CD4-positive, alpha-beta memory T cell (primary cell): ENCODE results near the gene ADGRG1. TPM values are rescaled to one million over a fixed set of nuclear protein-coding genes. Genes with fewer than 3 reads are reported as not detected.
A peak's percentile ranks its signal among the peaks of the same experiment; 100 is the strongest.

Source experiments
- CTCF ChIA-PET: fragments of 350-600 bp; sonication (Branson Sonifier 250); formaldehyde crosslinking; loops from one replicate; lab custom pipeline; 2021; ENCODE audit warnings: inconsistent platforms; ENCODE audit not compliant: partially characterized antibody; lab: Charles Lee
- POLR2A ChIA-PET: fragments of 350-600 bp; sonication (Branson Sonifier 250); formaldehyde crosslinking; loops from one replicate; lab custom pipeline; 2021; ENCODE audit not compliant: partially characterized antibody; lab: Charles Lee
- DNase-seq, 5 donors: peaks; one replicate each; pipeline versions ENCODE4 v3.0.0 to v3.0.0-alpha.2; 2020 to 2022; ENCODE audit warnings: mixed read lengths in 1 of 5
- H3K27ac ChIP-seq: one replicate; pipeline ENCODE4 v1.7.0; 2013; ENCODE audit warnings: low read depth, low read length
- H3K27me3 ChIP-seq: 2 replicates; pipeline ENCODE4 v1.7.0; 2013; ENCODE audit warnings: mild to moderate bottlenecking, low read length, moderate library complexity; ENCODE audit not compliant: insufficient read depth
- H3K36me3 ChIP-seq: 2 replicates; pipeline ENCODE4 v1.7.0; 2013; ENCODE audit warnings: mild to moderate bottlenecking, low read length, moderate library complexity; ENCODE audit not compliant: insufficient read depth
- H3K4me1 ChIP-seq: 2 replicates; pipeline ENCODE4 v1.7.0; 2013; ENCODE audit warnings: mild to moderate bottlenecking, low read length, moderate library complexity; ENCODE audit not compliant: insufficient read depth
- H3K4me3 ChIP-seq, 2 donors: one replicate each; pipeline ENCODE4 v1.7.0; 2013; ENCODE audit warnings: low read length in 2 of 2, mild to moderate bottlenecking in 1 of 2
- H3K9me3 ChIP-seq, 2 donors: one replicate each; pipeline ENCODE4 v1.7.0; 2013; ENCODE audit warnings: low read length in 2 of 2, control low read depth in 1 of 2; ENCODE audit not compliant: control insufficient read depth in 1 of 2
- H3K27ac Mint-ChIP-seq, 7 donors: one replicate each; pipeline ENCODE4 v1.8.0; 2020 to 2021; ENCODE audit warnings: mixed read lengths in 7 of 7, mild to moderate bottlenecking in 6 of 7, inconsistent platforms in 3 of 7, moderate library complexity in 3 of 7
- H3K27me3 Mint-ChIP-seq, 2 donors: one replicate each; pipeline ENCODE4 v1.8.0; 2020 to 2021; ENCODE audit warnings: mixed read lengths in 2 of 2
- H3K36me3 Mint-ChIP-seq, 2 donors: one replicate each; pipeline ENCODE4 v1.8.0; 2020 to 2021; ENCODE audit warnings: mixed read lengths in 2 of 2, inconsistent platforms in 1 of 2, mild to moderate bottlenecking in 1 of 2
- H3K4me1 Mint-ChIP-seq, 4 donors: one replicate each; pipeline ENCODE4 v1.8.0; 2020 to 2021; ENCODE audit warnings: mixed read lengths in 4 of 4, mild to moderate bottlenecking in 1 of 4
- H3K4me3 Mint-ChIP-seq, 8 donors: one replicate each; pipeline ENCODE4 v1.8.0; 2020 to 2021; ENCODE audit warnings: mixed read lengths in 8 of 8, mild to moderate bottlenecking in 7 of 8, moderate library complexity in 6 of 8, inconsistent platforms in 3 of 8
- H3K9me3 Mint-ChIP-seq, 8 donors: one replicate each; pipeline ENCODE4 v1.8.0; 2020 to 2021; ENCODE audit warnings: mixed read lengths in 8 of 8, mild to moderate bottlenecking in 5 of 8, inconsistent platforms in 3 of 8, moderate library complexity in 1 of 8
- intact Hi-C: fragments of 100-400 bp; cut with micrococcal nuclease; formaldehyde crosslinking; loops from one replicate; pipeline ENCODE4 v1.15.1; 2023
- polyA plus RNA-seq, 2 donors: library from polyadenylated mRNA; unstranded; fragments of 300-500 nt; fragmentation: Illumina TruSeq; gene quantifications; one replicate each; pipeline ENCODE4 v1.2.3, GENCODE V29; 2021
- total RNA-seq, 2 experiments: library from RNA; stranded (reverse); gene quantifications; one replicate each; pipeline ENCODE4 v1.2.3, GENCODE V29; 2021

Gene ADGRG1
- total and polyA plus RNA-seq, 4 experiments from 2014 or later: 0.33 to 0.53 (median 0.41) TPM; not detected in 1

DNA sequence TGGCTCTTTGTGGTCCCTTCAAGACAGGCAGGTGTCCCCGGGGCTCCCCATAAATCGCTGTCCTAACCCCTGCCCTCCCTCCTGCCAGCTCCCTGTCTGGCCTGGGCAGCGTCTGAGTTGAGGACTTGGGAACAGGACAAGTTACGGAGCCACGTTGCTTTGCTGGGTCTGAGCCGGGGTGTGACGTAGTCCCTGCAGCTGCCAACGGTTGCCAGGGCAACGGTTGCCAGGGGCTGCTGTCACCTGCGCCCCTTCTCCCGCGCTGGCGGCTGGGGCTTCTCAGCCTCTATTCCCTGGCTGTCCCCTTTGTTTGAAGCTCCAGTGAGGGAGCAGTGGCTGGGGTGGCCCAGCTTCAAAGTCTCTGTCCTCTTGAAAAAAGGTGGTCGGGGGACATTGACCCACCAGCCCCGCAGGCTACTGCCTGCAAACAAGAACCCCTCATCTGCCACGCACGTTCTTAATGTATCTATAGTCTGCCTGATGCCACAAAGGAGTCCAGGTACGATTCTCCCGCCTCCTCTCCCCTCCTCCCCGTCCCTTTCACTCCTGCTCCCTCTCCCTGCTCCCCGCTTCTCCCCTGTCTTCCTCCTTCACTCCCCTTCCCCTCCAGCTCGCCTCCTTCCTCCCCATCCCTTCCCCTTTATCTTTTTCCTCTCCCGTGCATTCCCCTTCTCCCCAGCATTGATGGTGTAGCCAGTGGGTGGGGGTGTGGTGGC lies 10.9 kb downstream of the ADGRG1 start:
- Mint-ChIP-seq H3K27me3 (peaks cover 3 to 11% of the 10 kb centered on the region in 2 donors), H3K36me3 (no peaks in the 10 kb centered on the region), H3K27ac (peak overlapping the region in 2 of 7 donors; percentile 27 to 30), H3K4me3 (no peak overlapping the region), H3K9me3 (no peaks in the 10 kb centered on the region), H3K4me1 (peaks cover 0 to 1% (median 0%) of the 10 kb centered on the region in 4 donors)
- Histone ChIP-seq H3K9me3 (no peaks in the 10 kb centered on the region), H3K36me3 (no peaks in the 10 kb centered on the region), H3K4me3 (no peak overlapping the region), H3K4me1 (no peaks in the 10 kb centered on the region), H3K27me3 (no peaks in the 10 kb centered on the region), H3K27ac (no peak overlapping the region)
- CTCF ChIA-PET: interaction anchor here (0.8 to 5.1 kb wide), 3 partner anchors 9 to 48 kb away, joined by 3 to 34 read pairs (median 4); no protein-coding TSS in a partner anchor
- peak in 3 of 5 donors; percentile 11 to 19 (median 19) for DNase-seq
- POLR2A ChIA-PET: no interaction called here
- intact Hi-C loops: no loop called here

DNA sequence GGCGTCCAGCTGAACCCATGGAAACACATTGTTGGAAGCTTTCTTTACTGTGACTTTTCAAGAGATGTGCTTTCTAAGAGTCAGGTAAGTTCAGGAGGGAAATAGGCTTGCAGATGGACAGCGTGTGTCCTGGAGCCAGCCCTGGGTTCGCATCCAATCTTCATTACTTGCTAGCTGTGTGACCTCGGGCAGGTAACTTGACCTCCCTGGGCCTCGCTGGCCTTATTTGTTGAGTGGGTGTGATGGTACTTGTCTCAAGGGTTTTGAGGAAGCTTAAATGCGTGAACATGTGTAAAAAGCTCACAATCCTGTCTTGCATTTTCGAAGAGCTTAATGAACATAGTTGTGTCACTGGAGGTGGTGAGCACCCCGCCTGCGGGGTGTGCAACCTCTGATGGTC lies 11.8 kb downstream of the ADGRG1 start:
- no peak for DNase-seq
- Mint-ChIP-seq H3K4me3 (no peak overlapping the region), H3K27ac (peak overlapping the region in 1 of 7 donors; percentile 12), H3K9me3 (no peaks in the 10 kb centered on the region), H3K4me1 (peaks cover 0 to 1% (median 0%) of the 10 kb centered on the region in 4 donors), H3K27me3 (peaks cover 3 to 11% of the 10 kb centered on the region in 2 donors), H3K36me3 (no peaks in the 10 kb centered on the region)
- Histone ChIP-seq H3K27ac (no peak overlapping the region), H3K27me3 (no peaks in the 10 kb centered on the region), H3K36me3 (no peaks in the 10 kb centered on the region), H3K4me1 (no peaks in the 10 kb centered on the region), H3K4me3 (no peak overlapping the region), H3K9me3 (no peaks in the 10 kb centered on the region)
- intact Hi-C loops: no loop called here
- ChIA-PET POLR2A (no interaction called here), CTCF (interaction anchor here (1.3 to 1.4 kb wide), 2 partner anchors 10 to 30 kb away, joined by 3 to 4 read pairs; no protein-coding TSS in a partner anchor)

DNA sequence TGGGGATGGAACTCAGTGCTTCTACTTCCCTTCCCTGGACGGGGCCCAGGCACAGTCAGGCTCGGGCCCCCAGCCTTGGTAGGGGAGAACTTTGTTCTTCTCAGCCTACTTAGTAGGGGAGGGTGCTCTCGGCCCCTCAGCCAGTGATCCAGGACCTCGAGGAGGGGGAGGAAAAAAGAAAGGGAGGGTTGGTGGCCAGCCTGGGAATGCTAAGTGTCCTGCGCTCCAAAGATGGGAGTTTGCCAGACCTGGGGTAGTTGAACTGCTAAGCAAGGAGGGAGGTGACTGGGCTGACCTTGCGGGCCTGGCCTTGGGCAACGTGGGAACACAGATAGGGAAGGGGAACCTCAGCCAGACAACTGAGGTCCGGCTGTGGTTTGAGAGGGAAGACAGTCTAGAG lies 12.2 kb downstream of the ADGRG1 start:
- no peaks in the 10 kb centered on the region for H3K4me1 ChIP-seq
- intact Hi-C loops: no loop called here
- CTCF ChIA-PET: interaction anchor here (1.3 to 1.4 kb wide), 2 partner anchors 9 to 30 kb away, joined by 3 to 4 read pairs; no protein-coding TSS in a partner anchor
- H3K36me3 ChIP-seq: no peaks in the 10 kb centered on the region
- H3K9me3 ChIP-seq: no peaks in the 10 kb centered on the region
- H3K4me3 Mint-ChIP-seq: no peak overlapping the region
- H3K27me3 Mint-ChIP-seq: peaks cover 3 to 11% of the 10 kb centered on the region in 2 donors
- peak overlapping the region in 2 of 7 donors; percentile 12 to 80 for H3K27ac Mint-ChIP-seq
- H3K27ac ChIP-seq: no peak overlapping the region
- no peaks in the 10 kb centered on the region for H3K36me3 Mint-ChIP-seq
- POLR2A ChIA-PET: no interaction called here
- no peaks in the 10 kb centered on the region for H3K27me3 ChIP-seq
- H3K4me3 ChIP-seq: no peak overlapping the region
- peaks cover 0 to 1% (median 0%) of the 10 kb centered on the region in 4 donors for H3K4me1 Mint-ChIP-seq
- DNase-seq: no peak
- no peaks in the 10 kb centered on the region for H3K9me3 Mint-ChIP-seq

DNA sequence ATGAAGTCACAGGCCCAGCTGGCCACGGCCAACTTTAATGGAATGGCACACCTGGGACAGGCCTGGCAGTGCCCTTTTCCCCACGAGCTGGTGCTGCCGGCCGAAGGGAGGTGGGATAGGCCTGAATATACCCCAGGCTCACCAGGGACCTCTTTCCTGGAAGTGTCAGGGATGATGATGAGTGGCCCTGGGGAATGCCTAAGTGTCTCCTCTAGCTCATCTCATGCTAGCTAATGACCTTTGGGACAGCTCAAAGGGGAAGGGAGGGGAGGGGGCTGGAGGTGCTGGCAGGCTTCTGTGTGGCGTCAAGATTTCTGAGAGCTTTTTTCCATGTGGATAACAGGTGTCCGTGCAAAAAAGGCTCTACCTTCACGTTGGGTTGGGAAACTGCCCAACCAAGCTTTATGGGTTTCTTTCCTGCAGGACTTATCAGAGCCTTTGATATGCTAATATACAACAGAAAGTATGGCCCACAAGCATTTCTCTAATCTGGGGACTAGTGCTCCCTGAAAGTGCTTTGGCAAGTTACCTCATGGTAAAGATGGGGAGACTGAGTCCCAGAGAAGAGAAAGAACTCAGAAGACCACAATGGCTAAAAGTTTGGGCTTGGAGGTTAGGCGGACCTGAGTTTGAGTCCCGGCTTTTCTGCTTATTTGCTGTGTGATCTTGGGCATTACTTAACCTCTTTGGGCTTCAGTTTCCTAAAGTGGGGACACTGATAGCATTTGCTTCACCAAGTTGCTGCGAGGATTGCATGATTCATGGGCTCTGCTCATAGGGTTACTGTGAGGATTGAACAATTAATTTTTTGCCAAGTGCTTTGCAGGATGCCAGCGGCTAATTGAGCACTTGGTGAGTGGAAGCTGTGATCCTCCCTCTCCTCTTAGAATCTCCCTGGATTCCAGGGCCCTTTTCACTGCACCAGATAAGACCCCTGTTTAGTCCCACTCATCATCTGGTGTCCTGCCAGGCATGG lies 14.0 kb downstream of the ADGRG1 start:
- Mint-ChIP-seq H3K36me3 (no peaks in the 10 kb centered on the region), H3K4me1 (peaks cover 0 to 3% (median under 1%) of the 10 kb centered on the region in 4 donors), H3K9me3 (no peaks in the 10 kb centered on the region), H3K4me3 (no peak overlapping the region), H3K27ac (peak overlapping the region in 1 of 7 donors; percentile 56), H3K27me3 (peaks cover 0 to 1% of the 10 kb centered on the region in 2 donors)
- Histone ChIP-seq H3K36me3 (no peaks in the 10 kb centered on the region), H3K9me3 (no peaks in the 10 kb centered on the region), H3K27ac (no peak overlapping the region), H3K4me1 (no peaks in the 10 kb centered on the region), H3K4me3 (no peak overlapping the region), H3K27me3 (no peaks in the 10 kb centered on the region)
- DNase-seq: no peak
- ChIA-PET CTCF (interaction anchor here (0.8 to 2.2 kb wide), 4 partner anchors 41 to 67 kb away, joined by 3 to 10 read pairs (median 4); no protein-coding TSS in a partner anchor), POLR2A (no interaction called here)
- intact Hi-C loops: no loop called here

DNA sequence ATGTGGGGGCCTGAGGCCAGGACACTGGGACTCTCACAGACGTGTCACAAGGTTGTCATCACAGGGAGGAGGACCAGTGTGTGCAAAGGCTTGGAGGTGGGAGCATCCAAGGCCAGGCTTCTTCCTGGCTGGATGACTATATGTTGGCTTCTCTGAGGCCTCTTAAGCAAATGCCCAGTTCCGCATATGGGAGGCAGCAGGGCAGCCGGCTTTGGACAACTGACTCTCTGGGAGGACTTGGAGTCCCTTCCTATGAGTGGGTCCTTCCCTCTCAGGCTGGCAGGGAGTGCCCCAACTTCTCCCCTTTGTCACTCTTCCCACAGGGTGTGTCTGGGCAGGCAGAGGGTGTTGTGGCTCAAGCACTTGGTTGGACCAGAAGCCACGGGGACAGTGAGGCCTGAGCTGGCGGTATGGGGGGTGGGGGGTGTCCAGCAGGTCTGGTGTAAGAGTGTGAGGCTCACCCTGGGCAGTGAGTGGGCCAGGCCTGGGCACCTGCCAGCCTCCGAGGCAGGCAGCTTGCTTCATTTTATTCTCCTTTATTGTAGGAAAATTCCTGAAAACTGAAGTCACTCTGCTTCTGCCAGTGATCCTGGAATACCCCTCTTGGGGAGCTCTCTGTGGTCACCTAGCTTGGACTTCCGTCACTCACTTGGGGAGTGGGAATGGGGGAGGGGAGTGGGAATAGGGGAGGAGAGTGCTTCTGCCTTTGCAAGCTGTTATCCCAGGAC lies 14.9 kb downstream of the ADGRG1 start:
- Mint-ChIP-seq H3K27ac (no peak overlapping the region), H3K4me3 (no peak overlapping the region), H3K4me1 (peaks cover 2 to 12% (median 6%) of the 10 kb centered on the region in 4 donors), H3K36me3 (no peaks in the 10 kb centered on the region), H3K9me3 (no peaks in the 10 kb centered on the region), H3K27me3 (no peaks in the 10 kb centered on the region)
- intact Hi-C loops: no loop called here
- no peak overlapping the region for H3K27ac ChIP-seq
- H3K27me3 ChIP-seq: no peaks in the 10 kb centered on the region
- no peak for DNase-seq
- H3K4me1 ChIP-seq: peaks cover 3% of the 10 kb centered on the region
- no peaks in the 10 kb centered on the region for H3K36me3 ChIP-seq
- POLR2A ChIA-PET: no interaction called here
- CTCF ChIA-PET: interaction anchor here (1.0 to 2.2 kb wide), 5 partner anchors 42 to 67 kb away, joined by 3 to 5 read pairs (median 3); no protein-coding TSS in a partner anchor
- H3K4me3 ChIP-seq: no peak overlapping the region
- no peaks in the 10 kb centered on the region for H3K9me3 ChIP-seq

DNA sequence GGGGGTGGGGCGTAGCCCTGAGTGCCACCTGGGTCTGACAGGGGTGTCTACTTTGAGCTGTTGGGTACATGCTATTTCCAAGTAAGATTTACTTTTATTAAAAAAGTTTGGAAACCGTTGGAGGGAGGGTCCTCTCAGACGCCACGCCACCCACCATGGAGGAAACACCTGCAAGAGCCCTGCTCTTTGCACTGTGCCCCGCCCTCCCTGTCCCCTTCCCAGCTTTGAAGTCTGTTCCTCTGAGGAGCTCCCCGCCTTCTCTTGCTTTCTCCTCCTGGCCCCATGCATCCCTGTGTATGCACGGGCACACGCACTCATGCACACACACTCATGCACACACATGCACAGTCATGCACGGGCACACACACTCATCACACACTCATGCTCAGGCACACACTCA lies 15.5 kb downstream of the ADGRG1 start:
- no peaks in the 10 kb centered on the region for H3K27me3 Mint-ChIP-seq
- Histone ChIP-seq H3K27ac (no peak overlapping the region), H3K9me3 (no peaks in the 10 kb centered on the region), H3K27me3 (no peaks in the 10 kb centered on the region), H3K4me3 (no peak overlapping the region), H3K4me1 (peaks cover 9% of the 10 kb centered on the region), H3K36me3 (no peaks in the 10 kb centered on the region)
- POLR2A ChIA-PET: no interaction called here
- CTCF ChIA-PET: interaction anchor here (1.0 to 1.2 kb wide), 4 partner anchors 43 to 67 kb away, joined by 3 to 5 read pairs (median 3); no protein-coding TSS in a partner anchor
- peaks cover 3 to 18% (median 10%) of the 10 kb centered on the region in 4 donors for H3K4me1 Mint-ChIP-seq
- intact Hi-C loops: no loop called here
- H3K27ac Mint-ChIP-seq: no peak overlapping the region
- DNase-seq: no peak
- no peak overlapping the region for H3K4me3 Mint-ChIP-seq
- H3K9me3 Mint-ChIP-seq: no peaks in the 10 kb centered on the region
- no peaks in the 10 kb centered on the region for H3K36me3 Mint-ChIP-seq
